MM.1S (cell line): ENCODE measurements around the gene CASP3.
"Not testable (repeated sequence)": the region's sequence is repeated elsewhere in the genome, so short reads cannot be mapped to it uniquely, and the experiment has no call there.

Experiments
- DNase-seq: peaks from one replicate; pipeline ENCODE4 v3.0.0-alpha.2; 2015
- H2AFZ ChIP-seq: fragments of 300-600 bp; sonication (generic); 2 replicates; pipeline ENCODE4 v1.6.0; 2016; ENCODE audit warnings: antibody characterized with exemption, low read length
- H3F3A ChIP-seq: fragments of 300-600 bp; sonication (generic); 2 replicates; pipeline ENCODE4 v1.6.1; 2016; ENCODE audit warnings: mild to moderate bottlenecking, antibody characterized with exemption, low read length, moderate library complexity, mixed read lengths; ENCODE audit not compliant: insufficient read depth
- H3K27ac ChIP-seq: fragments of 300-600 bp; sonication (generic); 2 replicates; pipeline ENCODE4 v1.5.1; 2016; ENCODE audit warnings: mild to moderate bottlenecking, low read length
- H3K27me3 ChIP-seq: fragments of 300-600 bp; sonication (generic); replicated peaks from 2 replicates; pipeline ENCODE4 v1.6.0; 2016; ENCODE audit warnings: low read length; ENCODE audit not compliant: insufficient read depth
- H3K36me3 ChIP-seq: fragments of 300-600 bp; sonication (generic); replicated peaks from 2 replicates; pipeline ENCODE4 v1.6.1; 2016; ENCODE audit warnings: mild to moderate bottlenecking, low read length, mixed read lengths; ENCODE audit not compliant: insufficient read depth
- H3K4me1 ChIP-seq: fragments of 300-600 bp; sonication (generic); 2 replicates; pipeline ENCODE4 v1.6.1; 2016; ENCODE audit warnings: low read length, mixed read lengths
- H3K4me2 ChIP-seq: fragments of 300-600 bp; sonication (generic); 2 replicates; pipeline ENCODE4 v1.6.0; 2016; ENCODE audit warnings: low read depth, low read length
- H3K4me3 ChIP-seq: fragments of 300-600 bp; sonication (generic); 2 replicates; pipeline ENCODE4 v1.5.1; 2016; ENCODE audit warnings: low read length, mixed read lengths
- H3K79me2 ChIP-seq: fragments of 300-600 bp; sonication (generic); 2 replicates; pipeline ENCODE4 v1.6.1; 2016; ENCODE audit warnings: mixed run types, low read length, mixed read lengths
- H3K9ac ChIP-seq: fragments of 300-600 bp; sonication (generic); 2 replicates; pipeline ENCODE4 v1.6.1; 2016; ENCODE audit warnings: low read length, mixed read lengths
- H3K9me2 ChIP-seq: fragments of 300-600 bp; sonication (generic); replicated peaks from 2 replicates; pipeline ENCODE4 v1.6.1; 2016; ENCODE audit warnings: mild to moderate bottlenecking, low read length, mixed read lengths; ENCODE audit not compliant: insufficient read depth
- H3K9me3 ChIP-seq: fragments of 300-600 bp; sonication (generic); replicated peaks from 2 replicates; pipeline ENCODE4 v1.6.1; 2016; ENCODE audit warnings: mild to moderate bottlenecking, low read length, mixed read lengths; ENCODE audit not compliant: insufficient read depth
- H4K20me1 ChIP-seq: fragments of 300-600 bp; sonication (generic); 2 replicates; pipeline ENCODE4 v1.6.1; 2016; ENCODE audit warnings: mild to moderate bottlenecking, low read length, moderate library complexity, mixed read lengths; ENCODE audit not compliant: insufficient read depth
- EZH2 ChIP-seq: fragments of 300-600 bp; sonication (generic); optimal IDR thresholded peaks from 2 replicates; pipeline ENCODE3; 2017; ENCODE audit warnings: low read depth, mild to moderate bottlenecking, antibody characterized with exemption, low read length, mixed read lengths
- EZH2phosphoT487 ChIP-seq: fragments of 300-600 bp; sonication (generic); IDR thresholded peaks from 2 replicates; pipeline ENCODE4 v1.6.1; 2018; ENCODE audit warnings: antibody characterized with exemption, low read length
- TF ChIP-seq, protein P1 (sequence below): fragments of 300-600 bp; sonication (generic); IDR thresholded peaks from 2 replicates; pipeline ENCODE4 v1.5.1; 2016; ENCODE audit warnings: antibody characterized with exemption, low read length, mixed read lengths

CASP3 gene

DNA sequence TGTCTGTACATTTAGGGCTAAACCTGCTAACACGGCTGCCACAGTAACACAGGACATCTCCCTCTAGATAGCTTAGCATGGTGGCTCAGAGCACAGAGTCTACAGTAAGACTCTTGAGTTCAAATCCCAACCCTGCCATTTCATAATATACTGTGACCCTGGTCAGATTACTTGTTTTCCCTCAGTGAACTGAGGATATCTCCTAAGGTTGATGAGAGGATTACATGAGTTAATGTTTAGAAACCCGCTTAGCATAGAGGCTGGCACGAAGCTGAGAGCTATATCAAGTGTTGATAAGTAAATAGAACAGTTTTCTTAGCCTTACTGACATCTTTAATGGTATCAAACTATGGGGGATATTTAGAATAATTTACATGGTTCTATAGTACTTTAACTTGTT lies 37.2 kb downstream of the CASP3 start:
- H2AFZ ChIP-seq: no peak overlapping the region
- H4K20me1 ChIP-seq: no peaks in the 10 kb centered on the region
- no peaks in the 10 kb centered on the region for H3K36me3 ChIP-seq
- H3K79me2 ChIP-seq: no peaks in the 10 kb centered on the region
- H3K27ac ChIP-seq: no peak overlapping the region
- no peaks in the 10 kb centered on the region for H3K27me3 ChIP-seq
- H3K4me3 ChIP-seq: no peak overlapping the region
- H3K9ac ChIP-seq: no peak overlapping the region
- H3K9me3 ChIP-seq: no peaks in the 10 kb centered on the region
- TF ChIP-seq EZH2 (no peak), EZH2phosphoT487 (no peak)
- TF ChIP-seq, protein P1, sequence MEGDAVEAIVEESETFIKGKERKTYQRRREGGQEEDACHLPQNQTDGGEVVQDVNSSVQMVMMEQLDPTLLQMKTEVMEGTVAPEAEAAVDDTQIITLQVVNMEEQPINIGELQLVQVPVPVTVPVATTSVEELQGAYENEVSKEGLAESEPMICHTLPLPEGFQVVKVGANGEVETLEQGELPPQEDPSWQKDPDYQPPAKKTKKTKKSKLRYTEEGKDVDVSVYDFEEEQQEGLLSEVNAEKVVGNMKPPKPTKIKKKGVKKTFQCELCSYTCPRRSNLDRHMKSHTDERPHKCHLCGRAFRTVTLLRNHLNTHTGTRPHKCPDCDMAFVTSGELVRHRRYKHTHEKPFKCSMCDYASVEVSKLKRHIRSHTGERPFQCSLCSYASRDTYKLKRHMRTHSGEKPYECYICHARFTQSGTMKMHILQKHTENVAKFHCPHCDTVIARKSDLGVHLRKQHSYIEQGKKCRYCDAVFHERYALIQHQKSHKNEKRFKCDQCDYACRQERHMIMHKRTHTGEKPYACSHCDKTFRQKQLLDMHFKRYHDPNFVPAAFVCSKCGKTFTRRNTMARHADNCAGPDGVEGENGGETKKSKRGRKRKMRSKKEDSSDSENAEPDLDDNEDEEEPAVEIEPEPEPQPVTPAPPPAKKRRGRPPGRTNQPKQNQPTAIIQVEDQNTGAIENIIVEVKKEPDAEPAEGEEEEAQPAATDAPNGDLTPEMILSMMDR: no peak
- no peaks in the 10 kb centered on the region for H3K9me2 ChIP-seq
- peaks cover 7% of the 10 kb centered on the region; the same call in 1 of the 2 replicates for H3F3A ChIP-seq
- DNase-seq: no peak
- H3K4me1 ChIP-seq: peaks cover 8% of the 10 kb centered on the region; the same call in 1 of the 2 replicates
- no peak overlapping the region for H3K4me2 ChIP-seq

DNA sequence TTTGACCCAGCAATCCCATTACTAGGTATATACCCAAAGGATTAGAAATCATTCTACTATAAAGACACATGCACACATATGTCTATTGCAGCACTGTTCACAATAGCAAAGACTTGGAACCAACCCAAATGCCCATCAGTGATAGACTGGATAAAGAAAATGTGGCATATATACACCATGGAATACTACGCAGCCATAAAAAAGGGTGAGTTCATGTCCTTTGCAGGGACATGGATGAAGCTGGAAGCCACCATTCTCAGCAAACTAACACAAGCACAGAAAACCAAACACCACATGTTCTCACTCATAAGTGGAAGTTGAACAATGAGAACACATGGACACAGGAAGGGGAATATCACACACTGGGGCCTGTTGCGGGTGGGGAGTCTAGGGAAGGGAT lies 41.8 kb downstream of the CASP3 start:
- not testable (repeated sequence) for H3K4me1 ChIP-seq, DNase-seq, H3K9ac ChIP-seq, H3K9me2 ChIP-seq, H3K4me3 ChIP-seq, H3F3A ChIP-seq, H3K79me2 ChIP-seq, H3K36me3 ChIP-seq, H3K27me3 ChIP-seq, H3K4me2 ChIP-seq, H2AFZ ChIP-seq, H3K27ac ChIP-seq, H4K20me1 ChIP-seq, H3K9me3 ChIP-seq

DNA sequence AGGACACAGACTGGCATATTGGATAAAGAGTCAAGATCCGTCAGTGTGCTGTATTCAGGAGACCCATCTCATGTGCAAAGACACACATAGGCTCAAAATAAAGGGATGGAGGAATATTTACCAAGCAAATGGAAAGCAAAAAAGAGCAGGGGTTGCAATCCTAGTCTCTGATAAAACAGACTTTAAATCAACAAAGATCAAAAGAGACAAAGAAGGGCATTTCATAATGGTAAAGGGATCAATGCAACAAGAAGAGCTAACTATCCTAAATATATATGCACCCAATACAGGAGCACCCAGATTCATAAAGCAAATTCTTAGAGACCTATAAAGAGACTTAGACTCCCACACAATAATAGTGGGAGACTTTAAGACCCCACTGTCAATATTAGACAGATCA lies 46.4 kb downstream of the CASP3 start:
- H3K9me3 ChIP-seq, H3K4me2 ChIP-seq, H3K4me1 ChIP-seq, H3F3A ChIP-seq, H2AFZ ChIP-seq, DNase-seq, H4K20me1 ChIP-seq, H3K27ac ChIP-seq, H3K9ac ChIP-seq, H3K27me3 ChIP-seq, H3K79me2 ChIP-seq, H3K9me2 ChIP-seq, H3K4me3 ChIP-seq, H3K36me3 ChIP-seq: not testable (repeated sequence)

DNA sequence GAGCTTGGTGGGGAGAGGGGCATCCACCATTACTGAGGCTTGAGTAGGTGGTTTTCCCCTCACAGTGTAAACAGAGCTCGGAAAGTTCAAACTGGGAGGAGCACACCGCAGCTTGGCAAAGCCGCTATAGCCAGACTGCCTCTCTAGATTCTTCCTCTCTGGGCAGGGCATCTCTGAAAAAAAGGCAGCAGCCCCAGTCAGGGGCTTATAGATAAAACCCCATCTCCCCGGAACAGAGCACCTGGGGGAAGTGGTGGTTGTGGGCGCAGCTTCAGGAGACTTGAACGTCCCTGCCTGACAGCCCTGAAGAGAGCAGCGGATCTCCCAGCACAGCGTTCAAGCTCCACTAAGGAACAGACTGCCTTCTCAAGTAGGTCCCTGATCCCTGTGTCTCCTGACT lies 48.3 kb downstream of the CASP3 start:
- H3K27ac ChIP-seq, H3K36me3 ChIP-seq, H3K9ac ChIP-seq, H3F3A ChIP-seq, H3K9me2 ChIP-seq, H2AFZ ChIP-seq, DNase-seq, H4K20me1 ChIP-seq, H3K4me3 ChIP-seq, H3K27me3 ChIP-seq, H3K79me2 ChIP-seq, H3K4me2 ChIP-seq, H3K9me3 ChIP-seq, H3K4me1 ChIP-seq: not testable (repeated sequence)

DNA sequence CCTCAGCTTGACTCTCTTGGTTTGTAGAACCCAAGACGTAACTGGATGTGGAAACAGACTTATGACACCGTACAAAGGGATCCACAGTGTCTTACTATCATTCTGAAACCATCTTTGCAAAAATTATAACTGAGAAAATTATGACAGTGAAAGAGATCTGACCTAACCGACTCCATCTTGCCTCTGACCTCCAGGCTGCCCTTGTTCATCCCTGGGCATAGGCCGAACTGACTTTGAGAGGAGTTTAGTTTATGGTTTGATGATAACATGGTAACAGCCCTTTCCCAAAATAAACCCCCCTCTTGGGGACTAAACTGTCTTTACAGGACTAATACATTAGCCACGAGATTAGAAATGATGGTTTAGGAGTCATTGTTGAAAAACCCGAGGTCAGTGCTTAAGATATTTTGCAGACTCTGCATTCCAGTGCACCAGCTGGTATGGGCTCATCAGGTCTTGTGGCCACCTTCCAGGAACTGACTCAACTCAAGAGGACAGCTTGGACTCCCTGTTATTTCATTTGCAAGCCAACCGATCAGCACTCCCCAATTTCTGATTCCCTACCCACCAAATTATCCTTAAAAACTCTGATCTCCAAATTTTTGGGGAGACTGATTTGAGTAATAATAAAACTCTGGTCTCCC lies 49.6 kb downstream of the CASP3 start:
- no peak for DNase-seq
- H3K9me3 ChIP-seq: no peaks in the 10 kb centered on the region
- no peak overlapping the region for H3K4me3 ChIP-seq
- H3K9me2 ChIP-seq: no peaks in the 10 kb centered on the region
- no peaks in the 10 kb centered on the region for H3F3A ChIP-seq
- H3K4me1 ChIP-seq: no peaks in the 10 kb centered on the region
- H3K9ac ChIP-seq: no peak overlapping the region
- no peak for TF ChIP-seq EZH2
- no peak for TF ChIP-seq EZH2phosphoT487
- TF ChIP-seq, protein P1: no peak
- no peaks in the 10 kb centered on the region for H3K36me3 ChIP-seq
- no peaks in the 10 kb centered on the region for H4K20me1 ChIP-seq
- no peak overlapping the region for H2AFZ ChIP-seq
- no peaks in the 10 kb centered on the region for H3K79me2 ChIP-seq
- H3K4me2 ChIP-seq: no peak overlapping the region
- no peak overlapping the region for H3K27ac ChIP-seq
- H3K27me3 ChIP-seq: no peaks in the 10 kb centered on the region
